Measurements from ENCODE around the gene SSH2.

The SSH2 gene

GRCh38 chr17:29583324-29584248 lies 346.4 kb downstream of the SSH2 start:
- no peak for DNase-seq

GRCh38 chr17:29582772-29583171 lies 347.3 kb downstream of the SSH2 start:
- no peak for DNase-seq

GRCh38 chr17:29582254-29582765 lies 347.7 kb downstream of the SSH2 start:
- DNase-seq, result no peak

- DNase-seq, result no peak
Measured at GRCh38 chr17:29581583-29582253, 348.3 kb downstream of the SSH2 start.

GRCh38 chr17:29579866-29580771 lies 349.9 kb downstream of the SSH2 start:
- peak; percentile 63 for DNase-seq

- DNase-seq, result no peak
Measured at GRCh38 chr17:29578626-29579485, 351.2 kb downstream of the SSH2 start.

- peak; percentile 47 for DNase-seq
Measured at GRCh38 chr17:29577385-29578211, 352.4 kb downstream of the SSH2 start.

GRCh38 chr17:29577001-29577370 lies 353.0 kb downstream of the SSH2 start:
- no peak for DNase-seq

GRCh38 chr17:29576214-29577000 lies 353.6 kb downstream of the SSH2 start:
- DNase-seq, result no peak
